Measurements from ENCODE around the gene RFC3. TPM values are rescaled to one million over a fixed set of nuclear protein-coding genes. Genes with fewer than 3 reads are reported as not detected.

Gene RFC3
- total RNA-seq, 1 donor from 2014 or later: 7.1 TPM

GRCh38 chr13:33789739-33790138, 28.2 kb upstream of the RFC3 start:
- intact Hi-C loops (cut with DNase I): no loop called here
- DNase-seq: no peak
- Histone ChIP-seq H3K27me3 (ENCODE audit: low read depth) (no peaks in the 10 kb centered on the region), H3K4me1 (no peaks in the 10 kb centered on the region), H3K36me3 (no peaks in the 10 kb centered on the region), H3K27ac (no peak overlapping the region), H3K9me3 (no peaks in the 10 kb centered on the region), H3K4me3 (no peak overlapping the region)
- no peak for ATAC-seq
- no peak for TF ChIP-seq CTCF (IDR thresholded peaks at IDR 0.05)

GRCh38 chr13:33793726-33794125, 24.2 kb upstream of the RFC3 start:
- no peak overlapping the region for H3K27ac ChIP-seq
- H3K36me3 ChIP-seq: no peaks in the 10 kb centered on the region
- no peak overlapping the region for H3K4me3 ChIP-seq
- H3K4me1 ChIP-seq: peaks cover 15% of the 10 kb centered on the region
- ATAC-seq: no peak
- H3K27me3 ChIP-seq (ENCODE audit: low read depth): no peaks in the 10 kb centered on the region
- no peaks in the 10 kb centered on the region for H3K9me3 ChIP-seq
- no peak for TF ChIP-seq CTCF (IDR thresholded peaks at IDR 0.05)
- DNase-seq: no peak
- intact Hi-C loops (cut with DNase I): no loop called here

- intact Hi-C loops (cut with DNase I): no loop called here
- no peak for TF ChIP-seq CTCF (IDR thresholded peaks at IDR 0.05)
- no peak overlapping the region for H3K27ac ChIP-seq
- H3K4me3 ChIP-seq: no peak overlapping the region
- DNase-seq (no peak), ATAC-seq (no peak)
- H3K4me1 ChIP-seq: peaks cover 15% of the 10 kb centered on the region
- no peaks in the 10 kb centered on the region for H3K9me3 ChIP-seq
- no peaks in the 10 kb centered on the region for H3K27me3 ChIP-seq (ENCODE audit: low read depth)
- H3K36me3 ChIP-seq: no peaks in the 10 kb centered on the region
These were observed 23.4 kb upstream of the RFC3 start for GRCh38 chr13:33794576-33794975.

- TF ChIP-seq CTCF (IDR thresholded peaks at IDR 0.05): no peak
These were observed 21.9 kb upstream of the RFC3 start for GRCh38 chr13:33796095-33796494.

GRCh38 chr13:33797622-33798021, 20.3 kb upstream of the RFC3 start:
- Histone ChIP-seq H3K27ac (no peak overlapping the region), H3K27me3 (ENCODE audit: low read depth) (no peaks in the 10 kb centered on the region), H3K4me3 (peak overlapping the region; percentile 20), H3K4me1 (peaks cover 15% of the 10 kb centered on the region), H3K36me3 (no peaks in the 10 kb centered on the region), H3K9me3 (no peaks in the 10 kb centered on the region)
- intact Hi-C loops (cut with DNase I): no loop called here
- DNase-seq (no peak), ATAC-seq (peak; percentile 49 to 73)
- no peak for TF ChIP-seq CTCF (IDR thresholded peaks at IDR 0.05)

More at GRCh38 chr13:33796095-33796494, 21.9 kb upstream of the RFC3 start:
- Histone ChIP-seq H3K36me3 (no peaks in the 10 kb centered on the region), H3K9me3 (no peaks in the 10 kb centered on the region), H3K27ac (no peak overlapping the region), H3K4me1 (peaks cover 15% of the 10 kb centered on the region), H3K27me3 (ENCODE audit: low read depth) (no peaks in the 10 kb centered on the region), H3K4me3 (no peak overlapping the region)
- intact Hi-C loops (cut with DNase I): no loop called here
- DNase-seq: no peak
- no peak for ATAC-seq

GRCh38 chr13:33798023-33798422, 19.9 kb upstream of the RFC3 start:
- TF ChIP-seq CTCF (IDR thresholded peaks at IDR 0.05): no peak
- no peak for DNase-seq
- ATAC-seq: peak in 1 of 2 donors; percentile 14
- Histone ChIP-seq H3K36me3 (no peaks in the 10 kb centered on the region), H3K4me3 (peak overlapping the region; percentile 20), H3K27ac (no peak overlapping the region), H3K4me1 (peaks cover 15% of the 10 kb centered on the region), H3K9me3 (no peaks in the 10 kb centered on the region), H3K27me3 (ENCODE audit: low read depth) (no peaks in the 10 kb centered on the region)
- intact Hi-C loops (cut with DNase I): no loop called here
